Measurements from ENCODE around the gene AMZ1.
"Not testable (repeated sequence)": the region's sequence is repeated elsewhere in the genome, so short reads cannot be mapped to it uniquely, and the experiment has no call there.

The AMZ1 gene

DNA sequence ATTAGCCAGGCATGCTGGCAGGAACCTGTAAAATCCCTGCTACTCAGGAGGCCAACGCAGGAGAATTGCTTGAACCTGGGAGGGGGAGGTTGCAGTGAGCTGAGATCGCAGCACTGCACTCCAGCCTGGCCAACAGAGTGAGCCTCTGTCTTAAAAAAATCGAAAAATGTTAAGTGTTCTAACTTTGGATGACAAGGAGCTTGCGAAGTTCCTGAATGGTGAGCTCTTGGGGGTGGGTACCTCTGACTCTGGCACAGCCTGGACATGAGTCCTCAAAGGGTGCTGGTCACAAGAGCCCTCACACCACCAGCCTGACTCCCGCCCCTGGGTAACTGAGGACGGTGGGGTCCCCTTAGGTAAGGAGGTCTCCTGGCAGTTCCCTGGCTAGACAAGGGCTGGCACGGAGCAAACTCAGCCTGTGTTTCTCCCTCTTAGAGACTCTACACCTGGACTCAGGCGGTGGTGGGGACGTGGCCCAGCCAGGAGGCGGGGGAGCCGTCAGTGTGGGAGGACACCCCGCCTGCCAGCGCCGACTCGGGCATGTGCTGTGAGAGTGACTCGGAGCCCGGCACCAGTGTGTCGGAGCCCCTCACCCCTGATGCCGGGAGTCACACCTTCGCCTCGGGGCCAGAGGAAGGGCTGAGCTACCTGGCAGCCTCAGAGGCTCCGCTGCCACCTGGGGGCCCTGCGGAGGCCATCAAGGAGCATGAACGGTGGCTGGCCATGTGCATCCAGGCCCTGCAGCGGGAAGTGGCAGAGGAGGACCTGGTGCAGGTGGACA, 24.1 kb downstream of the AMZ1 start:
- DNase-seq (ENCODE audit: low read depth in 2 of 2), result no peak

- no peak for DNase-seq (ENCODE audit: low read depth in 2 of 2)
These were observed 25.4 kb downstream of the AMZ1 start for GRCh38 chr7:2713370-2713769.

GRCh38 chr7:2713978-2714377, 26.0 kb downstream of the AMZ1 start:
- no peak for DNase-seq (ENCODE audit: low read depth in 2 of 2)

DNA sequence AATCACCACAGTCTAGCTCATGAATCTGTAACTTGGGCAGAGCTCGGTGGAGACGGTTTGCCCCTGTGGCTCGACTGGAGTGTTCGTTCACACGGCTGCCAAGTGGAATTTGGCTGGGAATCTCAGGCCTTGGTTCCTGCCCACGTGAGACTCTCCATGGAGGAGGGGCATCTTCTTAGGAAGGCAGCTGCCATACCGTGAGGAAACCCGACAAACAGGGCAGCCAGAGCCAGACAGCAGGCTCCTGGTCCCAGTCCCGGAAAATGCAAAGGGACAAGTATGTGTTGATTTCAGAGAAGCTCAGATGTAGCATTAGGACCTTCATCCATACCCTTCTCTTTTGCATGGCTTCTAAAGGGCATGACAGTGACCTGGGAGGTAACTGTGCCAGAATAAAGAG, 26.6 kb downstream of the AMZ1 start:
- DNase-seq (ENCODE audit: low read depth in 2 of 2), result no peak

DNA sequence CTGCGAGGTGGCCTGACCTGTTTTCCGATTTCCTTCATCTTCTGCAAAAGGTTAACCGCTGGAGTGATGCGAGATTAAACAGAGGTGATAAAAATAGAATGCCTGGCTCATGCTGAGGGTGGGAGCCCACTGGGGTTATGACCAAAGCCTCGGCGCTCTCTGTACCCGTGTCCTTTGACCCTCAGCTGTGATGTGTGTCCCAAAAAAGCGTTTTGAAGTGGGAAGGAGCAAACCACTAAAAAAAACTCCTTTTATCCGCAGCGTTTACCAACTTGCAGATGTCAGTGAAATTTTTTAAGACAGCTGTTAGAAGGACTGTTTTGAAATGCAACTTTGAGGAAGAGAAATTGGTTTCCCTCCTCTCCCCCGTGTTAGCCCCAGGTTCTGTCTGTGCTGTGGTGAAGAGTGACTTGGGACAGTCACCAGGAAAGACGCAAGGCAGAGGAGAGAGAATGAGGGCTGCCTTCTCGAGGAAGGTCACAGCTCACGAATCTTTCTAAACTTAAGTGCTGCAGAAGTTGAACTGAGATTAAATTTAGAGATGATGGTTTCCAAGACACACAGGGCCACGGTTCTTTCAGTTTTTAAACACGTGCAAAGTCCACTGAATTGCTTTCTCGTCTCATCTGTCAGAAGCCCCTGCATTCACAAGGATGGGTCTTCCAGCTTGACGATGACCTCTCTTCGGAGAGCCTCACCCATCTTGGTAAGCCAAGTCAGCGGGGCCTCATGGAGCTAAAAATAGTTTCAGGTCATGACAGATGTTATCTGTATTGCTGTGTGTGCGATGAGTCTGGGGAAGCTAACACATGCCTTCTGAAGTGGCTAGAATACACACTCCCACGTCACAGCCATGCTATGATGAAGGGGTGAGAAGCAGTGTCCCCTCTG, 27.6 kb downstream of the AMZ1 start:
- peak in 1 of 2 donors; percentile 43 for DNase-seq (ENCODE audit: low read depth in 2 of 2)

GRCh38 chr7:2716488-2716887, 28.5 kb downstream of the AMZ1 start:
- DNase-seq (ENCODE audit: low read depth in 2 of 2), result no peak

DNA sequence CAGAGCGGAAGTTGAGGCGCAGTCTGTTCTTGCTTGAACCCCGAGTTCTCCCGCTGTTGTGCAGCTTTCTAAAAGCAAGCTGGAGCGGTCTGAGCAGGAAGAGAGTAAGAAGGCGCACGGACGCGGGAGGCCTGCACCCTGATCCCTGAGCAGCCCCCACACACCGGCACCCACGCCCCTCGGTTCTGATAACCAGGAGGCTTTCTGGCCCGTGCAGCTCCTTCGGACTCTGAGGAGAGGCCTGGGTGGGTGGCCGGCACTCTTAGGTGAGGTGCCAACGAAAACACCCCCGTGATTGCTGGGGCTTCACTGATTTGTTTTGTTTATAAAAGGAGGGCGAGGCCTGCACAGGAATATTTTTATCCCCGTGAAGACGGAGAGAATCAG, 28.9 kb downstream of the AMZ1 start:
- no peak for DNase-seq (ENCODE audit: low read depth in 2 of 2)

- no peak for DNase-seq (ENCODE audit: low read depth in 2 of 2)
These were observed 29.6 kb downstream of the AMZ1 start for GRCh38 chr7:2717293-2718261.

DNA sequence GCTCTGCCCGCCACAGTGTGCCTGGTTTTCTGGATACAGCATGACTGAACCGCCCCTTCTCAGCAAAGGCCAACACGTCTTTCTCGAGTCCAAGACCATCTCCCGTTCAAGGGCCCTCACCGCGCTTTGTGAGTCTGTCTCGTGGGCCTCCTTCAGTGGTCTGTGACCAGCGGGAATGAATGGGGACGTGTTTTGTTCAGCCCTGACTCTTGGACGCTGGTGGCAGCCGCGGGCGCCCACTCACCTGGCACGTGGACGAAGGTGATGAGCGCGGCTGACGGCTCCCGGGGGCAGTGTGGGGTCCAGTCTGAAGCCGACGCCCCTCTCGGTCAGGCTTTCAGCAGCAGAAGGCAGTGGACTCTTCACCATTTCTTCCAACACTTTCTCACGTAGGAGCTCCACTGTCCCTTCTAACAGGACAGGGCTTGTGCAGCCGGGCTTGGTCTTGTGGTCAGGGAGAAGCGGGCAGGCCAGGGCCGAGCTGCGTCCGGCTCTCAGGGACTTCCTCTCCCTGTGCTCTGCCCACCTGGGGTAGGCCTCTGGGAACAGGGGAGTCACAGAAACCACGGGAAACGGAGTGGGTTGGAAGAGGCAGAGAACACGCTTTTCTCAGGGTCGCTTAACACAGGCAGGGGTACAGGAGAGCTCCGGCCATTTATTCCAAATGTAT, 30.4 kb downstream of the AMZ1 start:
- no peak for DNase-seq (ENCODE audit: low read depth in 2 of 2)

DNA sequence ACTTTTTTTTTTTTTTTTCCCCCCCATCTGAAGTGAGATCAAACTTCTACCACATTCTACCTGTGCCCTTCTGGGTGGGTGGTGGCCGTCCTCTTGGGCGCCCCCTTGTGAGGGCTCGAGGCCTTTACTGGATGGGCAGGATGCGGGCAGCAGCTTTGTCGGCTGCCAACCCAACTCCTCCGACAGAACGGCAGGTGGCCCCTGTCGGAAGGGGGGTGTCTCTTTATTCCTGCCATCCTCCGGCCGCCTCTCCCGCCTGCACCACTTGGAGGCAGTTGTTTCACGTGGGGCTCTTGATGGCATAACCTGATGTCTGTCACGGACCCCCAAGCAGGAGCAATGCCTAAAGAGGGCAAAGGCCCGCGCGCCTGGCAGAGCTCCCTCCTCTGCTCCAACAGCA, 31.0 kb downstream of the AMZ1 start:
- peak in 1 of 2 donors; percentile 36 for DNase-seq (ENCODE audit: low read depth in 2 of 2)

DNA sequence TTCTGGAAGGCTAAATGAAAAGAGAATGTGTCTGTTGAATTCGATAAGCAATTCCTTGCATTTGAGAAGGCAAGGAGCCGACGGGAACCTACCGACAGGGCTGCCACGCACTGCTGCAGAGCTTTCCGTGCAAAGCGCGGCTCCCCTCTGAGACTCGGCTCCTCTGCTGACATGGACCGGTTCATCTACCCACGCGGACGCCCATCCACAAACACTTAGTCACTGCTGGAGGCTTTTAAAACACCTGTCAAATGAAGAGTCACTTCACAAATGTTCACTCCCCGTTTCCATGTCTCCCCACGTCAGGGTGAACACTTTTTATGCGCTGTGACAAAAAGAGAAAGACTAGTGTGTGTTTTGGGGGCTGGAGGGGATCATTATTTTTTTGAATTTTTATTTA, 32.0 kb downstream of the AMZ1 start:
- DNase-seq (ENCODE audit: low read depth in 2 of 2), result no peak

GRCh38 chr7:2721842-2722241, 33.8 kb downstream of the AMZ1 start:
- DNase-seq (ENCODE audit: low read depth in 2 of 2), result no peak

DNA sequence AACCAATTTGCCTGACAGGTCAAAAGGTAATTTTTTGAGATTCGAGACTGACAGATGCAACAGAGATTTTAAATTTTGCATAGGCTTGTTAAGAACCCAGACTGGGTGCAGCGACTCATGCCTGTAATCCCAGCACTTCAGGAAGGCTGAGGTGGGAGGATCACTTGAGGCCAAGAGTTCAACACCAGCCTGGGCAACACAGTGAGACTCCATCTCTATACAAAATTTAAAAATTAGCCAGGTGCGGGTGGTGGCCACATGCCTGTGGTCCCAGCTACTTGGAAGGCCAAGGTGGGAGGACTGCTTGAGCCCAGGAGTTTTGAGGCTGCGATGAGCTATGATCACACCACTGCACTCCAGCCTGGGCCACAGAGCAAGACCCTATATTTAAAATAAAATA, 34.6 kb downstream of the AMZ1 start:
- no peak for DNase-seq (ENCODE audit: low read depth in 2 of 2)

DNA sequence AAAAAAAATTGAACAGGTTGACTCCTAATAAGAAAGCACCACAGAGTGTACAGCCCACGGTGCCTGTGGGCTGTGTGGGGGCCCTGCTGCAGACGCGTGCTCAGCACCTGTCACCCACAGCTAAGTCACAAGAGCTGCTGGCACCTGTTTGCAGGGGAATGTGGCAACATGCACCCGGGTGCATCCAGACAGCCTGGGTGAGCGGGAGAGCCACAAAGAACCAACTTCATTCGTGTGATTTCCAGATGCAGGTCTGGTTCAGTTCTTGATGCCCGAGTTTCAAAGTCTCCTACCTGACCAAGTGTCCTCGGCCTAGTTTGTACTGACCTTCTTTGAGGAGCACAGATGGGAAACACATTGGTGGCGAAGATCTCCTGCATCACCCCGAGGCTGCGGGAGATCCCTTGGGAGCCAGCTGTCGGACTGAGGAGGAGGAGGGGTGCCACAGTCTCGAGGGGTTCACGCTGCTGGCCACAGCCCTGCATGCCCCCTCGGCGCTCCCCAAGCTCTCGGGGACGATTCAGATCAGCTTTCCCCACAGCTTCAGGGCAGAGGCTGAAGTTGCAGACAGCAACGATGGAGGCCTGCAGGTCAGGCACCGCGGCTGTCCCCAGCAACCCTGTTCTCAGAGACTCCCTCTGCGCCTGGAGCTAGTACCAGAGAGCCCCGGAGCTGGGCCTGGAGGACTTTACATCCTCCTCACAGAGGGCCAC, 35.3 kb downstream of the AMZ1 start:
- DNase-seq (ENCODE audit: low read depth in 2 of 2), result no peak

GRCh38 chr7:2724036-2724435, 36.0 kb downstream of the AMZ1 start:
- DNase-seq (ENCODE audit: low read depth in 2 of 2), result not testable (repeated sequence)

- no peak for DNase-seq (ENCODE audit: low read depth in 2 of 2)
These were observed 36.6 kb downstream of the AMZ1 start for GRCh38 chr7:2724453-2725177.

DNA sequence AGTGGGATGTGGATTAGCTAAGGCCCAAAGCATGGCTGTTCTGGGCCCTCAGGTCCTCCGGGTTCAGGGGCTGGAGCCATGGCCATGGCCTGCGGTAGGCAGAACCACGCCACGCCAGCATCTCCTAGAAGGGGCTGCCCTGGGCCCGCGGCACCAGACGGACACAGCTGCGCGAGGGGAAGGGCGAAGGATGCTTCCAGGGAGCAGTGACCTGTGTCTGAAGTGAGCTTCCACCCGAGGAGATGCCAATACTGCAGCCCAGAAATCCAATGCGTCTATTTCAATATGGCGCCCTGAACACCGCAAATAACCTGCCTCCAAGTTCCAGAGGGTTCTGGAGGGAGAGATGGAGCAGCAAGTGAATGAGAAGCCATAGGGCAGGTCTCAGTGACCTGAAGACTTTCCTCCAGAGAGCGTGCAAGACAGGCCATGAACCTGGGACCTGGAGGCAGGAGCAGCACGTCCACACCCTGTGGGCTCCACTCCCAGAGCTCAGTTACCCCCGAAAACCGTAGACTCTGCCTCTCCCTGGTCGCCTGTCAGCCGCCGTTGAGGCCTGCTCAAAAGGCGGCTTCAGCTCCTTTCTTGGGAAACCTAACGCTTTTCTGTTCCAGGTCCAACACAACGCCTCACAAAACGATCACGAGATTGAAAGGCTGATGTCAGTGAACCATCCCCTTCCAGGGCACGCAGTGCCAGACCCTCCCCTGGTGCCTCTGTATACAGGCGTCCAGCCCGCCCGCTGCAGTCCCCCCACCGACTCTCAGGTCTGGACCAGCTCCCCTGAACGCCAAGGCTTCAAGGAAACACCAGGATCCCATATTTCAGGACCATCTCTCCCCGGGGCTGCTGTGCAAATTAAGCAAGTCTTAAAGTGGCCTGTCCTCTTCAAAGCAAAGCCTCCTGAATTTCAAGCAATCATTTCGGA, 37.4 kb downstream of the AMZ1 start:
- no peak for DNase-seq (ENCODE audit: low read depth in 2 of 2)

DNA sequence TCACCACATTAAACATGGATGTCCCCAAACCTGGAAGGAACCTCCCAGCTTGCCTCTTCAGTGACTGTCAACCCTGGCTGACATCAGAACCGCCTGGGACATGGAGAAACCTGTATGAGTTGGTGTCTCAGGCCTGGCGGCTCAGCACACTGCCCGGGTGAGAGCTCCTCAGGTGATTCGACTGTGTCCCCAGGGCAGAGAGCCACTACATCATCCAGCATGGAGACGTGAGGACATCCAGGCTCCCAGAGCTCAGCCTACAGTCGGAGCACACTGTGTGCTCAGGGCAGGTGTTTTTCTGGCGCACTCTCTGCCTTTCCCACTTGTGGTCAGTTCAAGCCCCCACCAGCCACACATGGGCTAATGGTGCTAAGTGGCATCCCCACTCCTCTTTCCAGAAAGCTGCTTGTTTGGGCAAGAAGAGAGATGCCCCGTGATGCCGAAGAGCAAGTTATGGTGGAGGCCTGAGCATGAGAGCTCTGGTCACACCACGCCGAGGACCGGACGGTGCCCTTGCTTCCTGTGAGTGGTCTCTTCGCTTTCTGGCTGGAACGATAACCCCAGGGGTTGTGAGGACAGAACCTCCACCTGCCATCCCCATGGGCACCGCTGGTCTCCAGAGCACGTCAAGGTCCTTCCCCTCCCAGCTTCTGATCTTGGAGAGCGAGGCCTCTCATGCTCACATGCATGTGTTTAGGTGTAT, 38.5 kb downstream of the AMZ1 start:
- DNase-seq (ENCODE audit: low read depth in 2 of 2), result no peak
